KBM-7 (cell line): ENCODE results near the gene OR2T3.
"Not testable (repeated sequence)": the region's sequence is repeated elsewhere in the genome, so short reads cannot be mapped to it uniquely, and the experiment has no call there.

Source experiments
- DNase-seq: peaks from one replicate; pipeline ENCODE4 v3.0.0-alpha.2; 2015
- in situ Hi-C: fragments of 300-500 bp; cut with MboI; formaldehyde crosslinking; loops from 2 replicates; pipeline ENCODE4 v1.14.3; 2020; ENCODE audit warnings: low sequenced_read_pairs, low pct_unique_long_range_greater_than_20kb, mixed read lengths

Gene OR2T3, protein sequence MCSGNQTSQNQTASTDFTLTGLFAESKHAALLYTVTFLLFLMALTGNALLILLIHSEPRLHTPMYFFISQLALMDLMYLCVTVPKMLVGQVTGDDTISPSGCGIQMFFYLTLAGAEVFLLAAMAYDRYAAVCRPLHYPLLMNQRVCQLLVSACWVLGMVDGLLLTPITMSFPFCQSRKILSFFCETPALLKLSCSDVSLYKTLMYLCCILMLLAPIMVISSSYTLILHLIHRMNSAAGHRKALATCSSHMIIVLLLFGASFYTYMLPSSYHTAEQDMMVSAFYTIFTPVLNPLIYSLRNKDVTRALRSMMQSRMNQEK

DNA sequence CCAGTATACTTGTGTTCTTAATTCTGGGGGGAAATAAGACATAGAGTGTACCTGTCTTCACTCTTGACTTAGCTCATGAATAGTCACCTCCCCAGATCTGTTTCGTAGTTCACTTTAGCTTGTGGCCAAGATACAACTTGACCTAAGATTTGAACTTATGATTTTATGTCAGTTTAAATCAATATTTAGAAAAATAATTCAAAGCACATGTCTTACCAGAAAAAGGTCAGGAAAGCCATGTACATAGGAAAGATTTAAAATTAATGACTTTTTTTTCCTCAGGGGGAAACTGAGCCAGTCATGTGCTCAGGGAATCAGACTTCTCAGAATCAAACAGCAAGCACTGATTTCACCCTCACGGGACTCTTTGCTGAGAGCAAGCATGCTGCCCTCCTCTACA lies at the start of gene OR2T3:
Gene OR2T3, plus strand, starts transcription at position 301 of the 400 bp plus-strand sequence. Its CDS starts 0 bp downstream, at position 301.
- in situ Hi-C loops, DNase-seq: not testable (repeated sequence)

DNA sequence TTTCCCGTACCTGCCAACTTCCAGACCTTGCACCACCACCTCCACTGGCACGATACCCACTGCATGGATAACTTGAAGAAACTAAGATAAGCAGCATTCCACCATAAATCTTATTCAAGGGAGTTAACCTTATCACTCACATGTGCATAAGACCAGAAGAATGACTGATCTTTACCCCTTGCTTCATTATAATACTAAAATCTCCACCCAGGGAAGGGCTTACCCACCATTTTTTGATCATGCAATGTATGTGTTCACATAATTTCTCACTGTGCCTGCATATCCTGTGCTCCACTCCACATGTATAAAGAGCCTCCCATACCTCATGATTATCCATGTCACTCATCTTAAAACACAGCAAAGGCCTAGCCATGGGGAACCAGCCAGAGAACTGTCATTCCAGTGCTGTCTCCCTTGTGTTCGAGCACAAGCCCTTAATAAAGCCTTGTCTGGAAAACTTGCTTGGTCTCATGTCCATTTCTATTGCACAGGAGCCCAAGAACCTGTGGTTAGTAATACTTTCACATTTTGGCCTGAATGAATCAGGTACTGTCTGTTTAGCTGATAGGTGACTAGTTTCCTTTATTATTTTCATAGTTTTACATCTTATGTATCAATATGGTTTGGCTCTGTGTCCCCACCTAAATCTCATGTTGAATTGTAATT lies 45.5 kb upstream of the OR2T3 start:
- in situ Hi-C loops, DNase-seq: not testable (repeated sequence)

DNA sequence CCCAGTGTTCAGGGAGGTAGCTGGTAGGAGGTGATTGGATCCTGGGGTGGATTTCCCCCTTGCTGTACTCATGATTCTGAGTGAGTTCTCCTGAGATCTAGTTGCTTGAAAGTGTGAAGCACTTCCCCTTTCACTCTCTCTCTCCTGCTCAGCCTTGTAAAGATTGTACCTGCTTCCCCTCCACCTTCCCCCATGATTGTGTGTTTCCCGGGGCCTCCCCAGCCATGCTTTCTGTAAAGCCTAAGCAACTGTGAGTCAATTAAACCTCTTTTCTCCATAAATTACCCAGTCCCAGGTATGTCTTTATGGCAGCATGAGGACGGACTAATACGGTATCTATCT lies 45.0 kb upstream of the OR2T3 start:
- in situ Hi-C loops, result not testable (repeated sequence)
- peak; percentile 5 for DNase-seq

DNA sequence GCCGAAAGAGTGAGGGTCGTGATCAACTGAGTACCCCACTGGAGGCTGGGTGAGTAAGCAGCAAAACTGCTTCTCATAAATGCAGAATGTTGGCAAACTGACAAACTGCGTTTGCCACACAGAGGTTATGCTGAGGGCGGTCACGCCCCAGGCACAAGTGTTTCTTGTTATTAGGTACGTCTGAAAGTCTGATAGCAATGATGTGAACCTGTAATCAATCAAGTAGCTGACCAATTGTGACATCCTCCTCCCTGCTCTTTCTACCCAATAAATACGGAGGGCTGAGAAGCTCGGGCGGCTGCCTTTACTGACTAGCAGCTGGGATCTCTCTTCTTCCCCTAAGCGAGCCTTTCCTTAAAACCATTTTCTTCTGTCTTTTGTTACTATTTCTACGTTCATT lies 41.5 kb upstream of the OR2T3 start:
- in situ Hi-C loops, DNase-seq: not testable (repeated sequence)

DNA sequence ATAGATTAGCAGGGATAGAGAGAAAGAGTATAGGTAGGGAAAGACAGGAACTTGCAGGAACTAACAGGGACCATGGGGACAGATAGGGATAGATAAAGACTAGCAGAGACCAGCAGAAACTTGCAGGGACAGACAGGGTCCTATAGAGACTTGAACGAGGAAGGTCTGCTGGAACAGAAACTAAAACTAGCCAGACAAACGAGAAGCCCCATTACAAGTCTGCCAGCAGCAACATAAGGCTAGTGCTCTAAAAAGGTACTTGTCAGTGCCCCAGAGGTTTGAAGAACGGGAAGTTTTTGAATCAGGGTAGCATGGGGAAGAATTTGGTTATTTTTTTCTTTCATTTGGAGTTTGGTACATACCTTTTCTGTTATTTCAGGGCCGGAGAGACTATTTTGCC lies 41.0 kb upstream of the OR2T3 start:
- in situ Hi-C loops, DNase-seq: not testable (repeated sequence)

DNA sequence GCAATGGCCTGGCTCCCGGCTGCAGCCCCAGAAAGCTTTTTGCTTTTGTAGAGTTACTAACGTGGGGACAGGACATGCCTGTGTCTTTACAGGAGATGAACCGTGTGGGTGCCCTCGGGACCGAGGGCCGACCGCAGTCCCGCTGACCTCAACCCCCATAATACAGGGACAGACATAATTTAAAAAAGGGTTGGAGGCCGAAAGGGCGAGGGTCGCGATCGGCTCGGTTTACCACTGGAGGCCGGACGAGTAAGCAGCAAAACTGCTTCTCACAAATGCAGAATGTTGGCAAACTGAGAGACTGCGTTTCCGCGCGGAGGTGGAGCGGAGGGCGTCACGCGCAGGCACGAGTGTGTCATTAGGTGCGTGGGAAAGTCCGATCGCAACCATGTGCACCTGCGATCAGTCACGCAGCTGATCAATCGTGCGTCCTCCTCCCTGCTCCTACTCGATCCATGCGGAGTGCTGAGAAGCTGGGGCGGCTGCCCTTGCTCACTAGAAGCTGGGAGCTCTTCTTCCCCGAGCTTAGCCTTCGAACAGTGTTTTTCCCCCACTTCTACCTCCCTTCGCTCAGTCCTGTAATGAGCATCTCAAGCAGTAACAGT lies 39.2 kb upstream of the OR2T3 start:
- DNase-seq, in situ Hi-C loops: not testable (repeated sequence)

DNA sequence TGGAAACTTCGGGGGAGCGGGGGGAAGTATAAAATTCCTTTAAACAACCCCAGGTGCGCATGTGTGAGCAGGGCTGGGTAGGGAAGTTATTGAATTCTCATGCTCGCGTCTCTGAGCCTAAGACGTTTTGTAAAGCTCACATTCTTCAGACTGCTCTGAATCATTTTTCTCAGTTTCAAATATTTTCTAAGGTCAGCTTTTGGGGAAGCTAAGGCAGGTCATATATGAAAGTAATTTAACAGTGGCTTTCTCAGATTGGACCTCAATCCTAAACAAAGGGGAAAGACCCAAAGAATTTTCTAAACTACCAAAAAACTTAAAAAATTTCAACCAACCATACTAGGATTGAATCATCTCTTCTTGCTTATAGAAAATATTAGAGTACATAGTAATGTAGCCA lies 38.2 kb upstream of the OR2T3 start:
- not testable (repeated sequence) for DNase-seq

DNA sequence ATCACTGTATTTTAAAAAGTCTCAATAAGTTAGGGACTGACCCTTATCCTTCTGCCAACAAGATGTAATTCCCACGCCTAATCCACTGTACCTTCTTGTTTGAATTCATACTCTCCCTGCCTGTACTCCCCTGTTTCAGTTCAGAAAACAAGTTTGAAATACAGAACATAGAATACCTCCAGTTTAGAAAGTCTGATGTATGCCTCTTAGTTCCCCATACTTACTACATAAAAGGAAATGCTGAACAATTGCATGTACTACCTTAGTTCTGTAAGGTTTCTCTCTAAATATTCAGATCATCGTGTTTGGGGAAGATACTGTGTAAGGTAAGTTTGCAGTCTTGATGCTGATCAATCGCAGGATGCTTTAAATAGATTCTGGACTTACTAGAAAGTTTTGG lies 36.8 kb upstream of the OR2T3 start:
- DNase-seq, in situ Hi-C loops: not testable (repeated sequence)

More for the DNA sequence above, 38.2 kb upstream of the OR2T3 start:
- in situ Hi-C loops, result not testable (repeated sequence)

DNA sequence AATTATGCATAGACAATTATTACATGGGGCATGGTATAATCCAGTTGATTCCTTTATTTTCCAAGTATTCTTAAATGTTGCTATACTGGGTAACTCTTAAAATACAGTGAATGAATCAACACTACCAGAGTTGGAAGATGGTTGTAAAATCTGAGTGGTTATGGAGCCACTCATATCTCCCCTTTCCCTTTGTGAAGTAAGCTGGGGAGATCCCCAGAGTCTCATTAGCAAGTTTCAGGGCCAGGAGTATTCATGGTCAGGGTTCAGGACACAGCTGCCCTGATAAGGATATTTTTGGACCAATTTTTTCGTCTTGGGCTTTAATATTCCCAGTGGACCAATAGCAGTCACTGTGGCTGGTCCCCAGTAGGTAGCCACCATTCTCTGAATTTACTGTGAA lies 34.5 kb upstream of the OR2T3 start:
- in situ Hi-C loops, DNase-seq: not testable (repeated sequence)

DNA sequence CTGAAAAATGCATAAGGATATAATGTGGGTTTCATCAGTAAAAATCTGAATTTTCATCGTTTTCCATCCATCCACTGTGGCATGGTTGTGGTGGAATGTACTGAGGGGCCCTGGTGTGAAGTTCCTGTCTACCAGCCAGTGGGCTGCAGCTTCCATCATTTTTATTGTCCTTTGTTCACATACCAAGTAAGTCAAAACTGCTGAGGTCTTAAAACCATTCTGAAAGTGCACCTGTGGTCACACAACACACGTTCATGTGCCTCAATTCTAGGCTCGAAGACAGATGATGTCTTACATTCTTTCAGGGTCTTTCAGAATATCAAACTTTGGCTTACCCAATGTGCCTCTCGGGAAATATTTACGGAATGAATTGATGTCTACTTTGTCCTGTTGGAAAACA lies 33.9 kb upstream of the OR2T3 start:
- DNase-seq, in situ Hi-C loops: not testable (repeated sequence)

DNA sequence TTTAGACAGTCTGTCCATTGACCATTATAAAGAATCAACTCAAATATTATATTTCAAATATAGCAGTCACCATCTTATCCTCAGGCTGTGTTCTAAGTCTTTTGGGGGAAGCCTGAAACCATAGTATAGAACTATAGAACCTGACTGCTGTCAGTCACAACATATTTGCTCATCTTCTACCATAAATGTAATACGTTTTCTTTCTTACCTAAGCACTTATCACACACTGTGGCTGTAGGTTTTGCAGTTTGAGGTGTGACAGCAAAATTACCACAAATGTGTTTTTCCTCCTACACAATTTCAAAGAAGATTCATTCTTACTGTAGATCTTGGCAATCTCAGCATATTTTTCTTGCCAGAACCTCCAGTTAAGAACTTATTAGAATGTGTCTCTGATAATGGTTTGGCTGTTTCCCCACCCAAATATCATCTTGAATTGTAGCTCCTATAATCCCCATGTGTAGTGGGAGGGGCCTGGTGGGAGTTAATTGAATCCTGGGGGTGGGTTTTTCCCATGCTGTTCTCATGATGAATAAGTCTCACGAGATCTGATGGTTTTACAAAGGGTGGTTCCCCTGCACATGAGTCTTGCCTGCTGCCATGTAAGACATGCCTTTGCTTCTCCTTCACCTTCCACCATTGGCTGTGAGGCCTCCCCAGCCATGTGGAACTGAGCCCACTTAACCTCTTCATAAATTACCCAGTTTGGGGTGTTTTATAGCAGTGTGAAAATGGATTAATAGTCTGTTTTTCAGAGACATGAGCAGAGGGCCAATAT lies 30.5 kb upstream of the OR2T3 start:
- not testable (repeated sequence) for DNase-seq
- in situ Hi-C loops, result loop anchor here (5.0 kb wide), 1 partner anchor 205 kb away; the partner anchor contains the start of gene OR2T35

DNA sequence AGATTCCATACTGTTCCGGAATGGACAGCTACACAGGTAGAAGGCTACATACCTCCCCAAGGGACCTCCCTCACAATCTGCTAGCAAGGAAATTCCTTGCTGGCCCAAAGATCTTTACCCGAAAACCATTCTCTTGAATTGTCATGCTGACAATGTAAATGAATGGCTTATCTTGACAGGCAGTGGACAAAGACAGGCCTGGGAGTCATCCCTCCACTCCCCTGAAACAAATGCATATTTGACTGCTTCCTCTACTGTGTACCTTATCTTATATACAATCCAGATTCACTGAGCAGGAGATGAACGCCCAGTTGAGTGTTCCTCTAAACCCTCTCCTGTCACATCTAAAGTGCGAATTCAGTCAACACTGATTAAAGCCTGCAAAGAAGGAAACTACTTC lies 28.5 kb upstream of the OR2T3 start:
- in situ Hi-C loops, result loop anchor here (5.0 kb wide), 1 partner anchor 203 kb away; the partner anchor contains the start of gene OR2T35
- DNase-seq, result not testable (repeated sequence)

DNA sequence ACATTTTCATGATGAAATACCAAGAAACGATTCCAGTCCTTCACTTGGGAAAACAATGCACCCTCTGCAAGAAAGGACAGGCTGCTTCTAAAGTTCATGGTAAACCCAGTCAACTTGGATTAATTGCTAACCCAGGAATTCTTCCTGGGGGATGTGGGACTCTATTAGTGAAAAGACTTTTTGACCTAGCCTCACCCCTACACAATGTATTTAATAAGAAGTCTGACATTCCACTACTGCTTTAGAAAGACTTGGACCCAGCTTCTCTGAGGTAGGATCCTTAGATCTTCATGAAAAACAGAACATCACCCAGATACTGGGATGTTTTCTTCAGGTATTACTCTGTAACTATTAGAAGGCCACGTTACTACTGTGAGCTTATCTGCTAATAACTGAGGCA lies 27.8 kb upstream of the OR2T3 start, which contains the start of gene OR2T2:
Gene OR2T2, plus strand, starts transcription at position 239 of the 400 bp plus-strand sequence. CDS start 7,161 bp downstream, outside the sequence.
- DNase-seq, in situ Hi-C loops: not testable (repeated sequence)

DNA sequence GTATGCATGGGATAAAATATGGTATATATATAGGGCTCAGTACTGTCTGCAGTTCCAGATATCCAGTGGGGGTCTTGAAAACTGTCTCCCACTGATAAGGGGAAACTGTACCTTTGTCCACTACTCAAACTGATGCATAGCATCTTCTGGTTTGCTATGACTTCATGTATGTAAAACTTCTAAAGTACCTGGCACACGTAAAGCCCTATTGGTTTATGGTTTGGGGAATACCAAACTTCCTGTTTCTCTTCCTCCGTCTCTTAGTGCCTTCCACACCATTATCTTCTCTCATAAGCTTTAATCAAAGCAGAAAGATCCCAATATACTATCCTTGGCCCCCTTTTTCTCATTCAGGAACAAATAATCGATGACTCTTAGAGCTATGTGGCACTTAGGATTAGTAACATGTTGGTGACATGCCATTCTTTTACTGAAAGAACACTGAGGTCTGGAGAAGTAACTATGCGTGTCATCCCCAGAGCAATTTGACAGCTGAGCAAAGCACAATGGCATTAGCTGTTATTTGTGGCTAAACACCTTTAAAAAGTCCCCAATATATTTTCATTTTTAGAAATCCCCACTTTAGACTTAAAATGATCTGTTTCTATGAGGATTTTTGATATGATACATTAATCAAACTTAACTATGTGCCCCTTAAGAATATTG lies 24.6 kb upstream of the OR2T3 start:
- in situ Hi-C loops, DNase-seq: not testable (repeated sequence)

DNA sequence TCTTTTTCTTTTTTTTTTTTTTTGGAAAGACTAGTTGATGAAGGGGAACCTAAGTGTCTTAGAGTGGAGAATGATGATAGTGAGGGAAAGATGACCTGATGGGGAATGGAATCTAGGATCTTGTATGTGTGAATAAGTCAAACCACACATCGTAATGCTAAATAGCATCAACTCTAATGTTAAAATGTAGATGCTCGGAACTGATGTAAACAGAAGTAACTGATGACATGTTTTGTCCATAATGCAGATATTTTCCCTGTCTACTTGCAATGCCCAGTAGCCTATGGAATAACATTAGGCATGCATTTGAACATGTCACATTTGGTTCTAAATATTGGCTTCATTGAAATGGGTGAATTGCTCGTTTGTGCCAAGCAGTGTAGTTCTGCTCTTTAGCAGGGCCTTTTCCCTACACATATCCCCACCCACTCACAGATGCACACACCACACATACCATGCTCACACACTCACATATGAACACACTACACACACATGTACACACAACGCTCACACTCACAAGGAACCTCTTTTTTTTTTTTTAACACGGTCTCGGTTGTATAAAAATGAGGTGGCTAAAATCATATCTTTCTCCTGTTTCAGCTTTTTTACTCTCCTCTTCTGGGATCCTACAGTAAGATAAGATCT lies 23.2 kb upstream of the OR2T3 start:
- in situ Hi-C loops, DNase-seq: not testable (repeated sequence)

DNA sequence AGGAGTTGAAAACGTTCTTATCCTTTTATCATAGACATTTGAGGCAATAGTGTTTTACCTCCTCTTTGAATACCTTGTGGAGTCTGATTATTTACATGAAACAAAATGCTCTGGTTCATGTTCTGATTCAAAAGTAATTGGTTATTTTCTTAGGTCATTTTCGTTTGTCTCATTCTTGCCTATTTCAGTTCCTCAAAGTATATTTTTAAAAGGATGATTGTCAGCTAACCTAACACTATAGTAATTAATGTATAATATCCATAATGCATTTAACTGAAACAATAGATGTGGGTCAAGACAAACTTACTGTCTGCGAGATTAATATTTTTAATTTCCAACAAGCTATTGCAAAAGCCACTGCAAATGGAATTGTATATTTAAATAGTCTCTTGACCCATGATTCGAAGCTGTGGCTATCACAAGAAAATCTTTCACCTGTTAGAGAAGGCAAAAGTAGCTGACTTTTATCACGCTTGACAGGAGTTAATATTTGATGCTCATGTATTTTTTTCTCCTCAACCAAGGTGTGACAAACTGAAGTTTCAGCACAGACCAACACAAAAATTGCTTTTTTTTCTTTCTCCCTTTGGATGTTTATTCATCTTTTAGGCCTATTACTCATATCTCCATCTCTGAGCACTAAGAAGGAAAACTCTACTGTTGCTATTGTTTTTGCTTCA lies 22.5 kb upstream of the OR2T3 start:
- DNase-seq, in situ Hi-C loops: not testable (repeated sequence)

DNA sequence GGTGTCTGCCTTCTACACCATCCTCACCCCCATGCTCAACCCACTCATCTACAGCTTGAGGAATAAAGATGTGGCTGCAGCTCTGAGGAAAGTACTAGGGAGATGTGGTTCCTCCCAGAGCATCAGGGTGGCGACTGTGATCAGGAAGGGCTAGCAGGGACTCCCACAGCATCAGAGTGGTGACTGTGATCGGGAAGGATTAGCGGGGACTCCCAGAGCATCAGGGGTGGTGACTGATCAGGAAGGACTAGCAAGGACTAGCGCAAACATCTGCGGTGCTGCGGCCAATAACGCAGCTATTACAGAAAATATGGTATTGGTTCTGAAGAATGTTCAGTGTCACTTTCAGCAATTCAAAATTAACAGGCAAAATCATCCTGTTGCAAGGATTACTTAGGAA lies 19.5 kb upstream of the OR2T3 start:
- in situ Hi-C loops, DNase-seq: not testable (repeated sequence)

DNA sequence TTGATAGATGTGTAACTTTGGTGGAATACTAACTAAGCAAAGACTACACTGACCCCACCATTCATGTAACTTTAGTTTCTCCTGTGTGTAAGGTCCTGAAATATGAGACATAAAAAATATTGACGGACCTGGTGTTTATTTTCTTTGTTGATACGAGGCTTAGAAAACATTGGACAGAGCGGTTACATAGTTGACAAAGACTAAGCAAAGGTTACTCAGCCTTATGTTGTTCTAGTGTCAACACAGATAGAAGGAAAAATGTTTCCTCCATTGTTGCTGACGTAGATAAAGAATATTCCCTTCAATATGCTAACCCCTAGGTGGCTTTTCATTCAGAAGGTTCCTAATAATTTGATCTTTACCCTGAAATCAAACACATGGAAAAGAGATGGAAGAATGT lies 18.1 kb upstream of the OR2T3 start:
- DNase-seq, in situ Hi-C loops: not testable (repeated sequence)
